HG03460 (cell line): ENCODE results near the gene LEMD2.

Experiments
- ATAC-seq: cut with Tn5 transposase; IDR thresholded peaks from one replicate; pipeline ENCODE4 v1.9.1; 2021; ENCODE audit not compliant: unreplicated experiment

LEMD2 gene

DNA sequence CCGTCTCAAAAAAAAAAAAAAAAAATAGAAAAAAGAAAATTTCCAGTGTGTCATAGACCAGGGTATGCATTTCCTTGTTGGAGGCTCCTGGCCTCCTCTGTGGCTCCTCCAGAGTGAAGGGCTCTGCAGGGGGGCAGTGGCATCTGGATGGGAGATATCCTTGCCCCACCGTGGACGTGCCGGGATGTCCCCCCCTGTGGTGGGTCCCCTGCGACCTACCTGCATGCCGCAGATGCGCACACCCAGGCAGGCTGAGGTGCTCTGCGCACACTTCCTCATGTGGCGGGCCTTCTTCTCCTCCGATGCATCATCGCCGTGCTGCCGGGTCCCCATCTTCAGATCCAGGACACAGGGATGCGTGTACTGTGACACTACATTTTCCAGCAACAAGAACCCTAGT is 63.7 kb downstream of the LEMD2 start:
- no peak for ATAC-seq

- no peak for ATAC-seq
Measured at GRCh38 chr6:33724102-33725023, 64.6 kb downstream of the LEMD2 start.

GRCh38 chr6:33723371-33724085 is 65.4 kb downstream of the LEMD2 start:
- ATAC-seq = no peak

- ATAC-seq = no peak
Measured at GRCh38 chr6:33722103-33722623, 66.8 kb downstream of the LEMD2 start.

DNA sequence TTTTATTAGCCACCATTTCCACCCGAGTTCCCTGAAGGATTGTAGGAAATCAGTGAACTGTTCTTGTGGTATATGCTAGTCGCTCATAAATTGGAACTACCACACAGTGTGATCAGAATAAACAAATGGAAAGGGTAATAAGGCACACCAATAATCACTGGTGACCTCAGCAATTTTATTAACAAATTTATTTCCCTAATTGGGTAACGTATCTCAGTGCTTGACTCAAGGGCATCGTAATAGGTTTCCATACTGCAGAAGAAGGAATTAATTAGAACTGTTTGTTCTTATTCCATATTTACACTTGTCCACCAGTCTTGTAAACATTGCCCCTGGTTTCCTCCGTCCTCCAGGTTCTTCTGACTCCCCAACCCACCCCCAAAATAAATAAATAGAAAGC is 67.4 kb downstream of the LEMD2 start:
- ATAC-seq = no peak
